Neural progenitor cell (in vitro differentiated cells): Measurements from ENCODE around the gene RNF7. TPM values are rescaled to one million over a fixed set of nuclear protein-coding genes. Genes with fewer than 3 reads are reported as not detected.

Experiments used
- DNase-seq: peaks from one replicate; pipeline ENCODE4 v3.0.0-alpha.2; 2016; ENCODE audit warnings: low spot score
- H2AFZ ChIP-seq: fragments of 200-600 bp; sonication (generic); replicated peaks from 2 replicates; pipeline ENCODE4 v1.6.1; 2016; ENCODE audit warnings: antibody characterized with exemption
- H3F3A ChIP-seq: fragments of 200-600 bp; sonication (generic); 2 replicates; pipeline ENCODE4 v1.6.1; 2016; ENCODE audit warnings: antibody characterized with exemption, low read depth
- H3K27ac ChIP-seq: fragments of 200-600 bp; sonication (generic); 2 replicates; pipeline ENCODE4 v1.5.1; 2016; ENCODE audit warnings: mild to moderate bottlenecking
- H3K27me3 ChIP-seq: fragments of 200-600 bp; sonication (generic); 2 replicates; pipeline ENCODE4 v1.6.1; 2016; ENCODE audit warnings: mild to moderate bottlenecking, moderate library complexity
- H3K36me3 ChIP-seq: fragments of 200-600 bp; sonication (generic); 2 replicates; pipeline ENCODE4 v1.5.1; 2016
- H3K4me1 ChIP-seq: fragments of 200-600 bp; sonication (generic); 2 replicates; pipeline ENCODE4 v1.6.1; 2016; ENCODE audit warnings: mixed run types
- H3K4me2 ChIP-seq: fragments of 200-600 bp; sonication (generic); 2 replicates; pipeline ENCODE4 v1.6.1; 2016
- H3K4me3 ChIP-seq: fragments of 200-600 bp; sonication (generic); 2 replicates; pipeline ENCODE4 v1.5.1; 2016
- H3K79me2 ChIP-seq: fragments of 200-600 bp; sonication (generic); 2 replicates; pipeline ENCODE4 v1.6.1; 2016; ENCODE audit warnings: low read depth
- H3K9ac ChIP-seq: fragments of 200-600 bp; sonication (generic); 2 replicates; pipeline ENCODE4 v1.6.1; 2016
- H3K9me3 ChIP-seq: fragments of 200-600 bp; sonication (generic); 2 replicates; pipeline ENCODE4 v1.5.1; 2016; ENCODE audit warnings: low read depth
- H4K20me1 ChIP-seq: fragments of 200-600 bp; sonication (generic); 2 replicates; pipeline ENCODE4 v1.6.1; 2016; ENCODE audit warnings: low read depth
- H3K27ac Mint-ChIP-seq: 3 replicates; pipeline ENCODE4 v1.8.0; 2021; ENCODE audit warnings: mixed read lengths
- H3K27me3 Mint-ChIP-seq: 2 replicates; pipeline ENCODE4 v1.8.0; 2022; ENCODE audit warnings: low read depth, mild to moderate bottlenecking, inconsistent platforms, moderate library complexity, mixed read lengths; ENCODE audit not compliant: insufficient read depth
- H3K36me3 Mint-ChIP-seq: 3 replicates; pipeline ENCODE4 v1.8.0; 2021; ENCODE audit warnings: mixed read lengths
- H3K4me1 Mint-ChIP-seq: 3 replicates; pipeline ENCODE4 v1.8.0; 2021; ENCODE audit warnings: mixed read lengths
- H3K4me3 Mint-ChIP-seq: 3 replicates; pipeline ENCODE4 v1.8.0; 2021; ENCODE audit warnings: mild to moderate bottlenecking, moderate library complexity, mixed read lengths
- H3K9me3 Mint-ChIP-seq: 3 replicates; pipeline ENCODE4 v1.8.0; 2020; ENCODE audit warnings: mixed read lengths
- CTCF ChIP-seq: fragments of 200-600 bp; sonication (generic); IDR thresholded peaks from 2 replicates; pipeline ENCODE4 v1.5.1; 2017; ENCODE audit warnings: antibody characterized with exemption, mild to moderate bottlenecking
- EZH2 ChIP-seq: fragments of 200-600 bp; sonication (generic); IDR thresholded peaks from 2 replicates; pipeline ENCODE4 v1.6.1; 2017; ENCODE audit warnings: antibody characterized with exemption, mild to moderate bottlenecking, moderate library complexity
- EZH2phosphoT487 ChIP-seq: fragments of 200-600 bp; sonication (generic); IDR thresholded peaks from 2 replicates; pipeline ENCODE4 v1.6.1; 2017; ENCODE audit warnings: antibody characterized with exemption
- total RNA-seq: library from RNA; depleted of rRNA; stranded (reverse); fragments of >200 nt; gene quantifications from 2 replicates; pipeline ENCODE4 v1.2.3, GENCODE V29; 2015; ENCODE audit warnings: low replicate concordance

The RNF7 gene
- total RNA-seq, 1 donor from 2014 or later: 105 TPM

- Histone ChIP-seq H3K4me2 (no peak overlapping the region), H3K79me2 (no peaks in the 10 kb centered on the region), H3F3A (no peaks in the 10 kb centered on the region), H3K9me3 (no peaks in the 10 kb centered on the region), H3K27ac (no peak overlapping the region), H4K20me1 (no peaks in the 10 kb centered on the region), H2AFZ (no peak overlapping the region), H3K27me3 (no peaks in the 10 kb centered on the region), H3K9ac (no peak overlapping the region), H3K4me3 (no peak overlapping the region), H3K4me1 (no peaks in the 10 kb centered on the region), H3K36me3 (no peaks in the 10 kb centered on the region)
- DNase-seq: no peak
- peak overlapping the region; percentile 39 for H3K27ac Mint-ChIP-seq
- peaks cover 9% of the 10 kb centered on the region for H3K4me1 Mint-ChIP-seq
- peaks cover 4% of the 10 kb centered on the region for H3K9me3 Mint-ChIP-seq
- H3K36me3 Mint-ChIP-seq: peaks cover 2% of the 10 kb centered on the region
- peaks cover 2% of the 10 kb centered on the region for H3K27me3 Mint-ChIP-seq
- TF ChIP-seq CTCF (no peak), EZH2 (no peak), EZH2phosphoT487 (no peak)
- no peak overlapping the region for H3K4me3 Mint-ChIP-seq
These were observed 40.1 kb downstream of the RNF7 start for GRCh38 chr3:141777957-141778813.

- TF ChIP-seq EZH2 (no peak), EZH2phosphoT487 (no peak), CTCF (no peak)
- H2AFZ ChIP-seq: no peak overlapping the region
- no peaks in the 10 kb centered on the region for H3F3A ChIP-seq
- no peaks in the 10 kb centered on the region for H3K27me3 ChIP-seq
- H3K9ac ChIP-seq: no peak overlapping the region
- no peaks in the 10 kb centered on the region for H3K9me3 ChIP-seq
- peaks cover 4% of the 10 kb centered on the region for H3K4me1 ChIP-seq
- no peak overlapping the region for H3K4me2 ChIP-seq
- Mint-ChIP-seq H3K9me3 (peaks cover 4% of the 10 kb centered on the region), H3K4me1 (peaks cover 9% of the 10 kb centered on the region), H3K4me3 (no peak overlapping the region), H3K27ac (no peak overlapping the region), H3K27me3 (peaks cover 2% of the 10 kb centered on the region), H3K36me3 (peaks cover 2% of the 10 kb centered on the region)
- H4K20me1 ChIP-seq: no peaks in the 10 kb centered on the region
- no peak for DNase-seq
- no peaks in the 10 kb centered on the region for H3K36me3 ChIP-seq
- no peaks in the 10 kb centered on the region for H3K79me2 ChIP-seq
- H3K27ac ChIP-seq: no peak overlapping the region
- H3K4me3 ChIP-seq: no peak overlapping the region
These were observed 41.6 kb downstream of the RNF7 start for GRCh38 chr3:141779667-141780066.

DNA sequence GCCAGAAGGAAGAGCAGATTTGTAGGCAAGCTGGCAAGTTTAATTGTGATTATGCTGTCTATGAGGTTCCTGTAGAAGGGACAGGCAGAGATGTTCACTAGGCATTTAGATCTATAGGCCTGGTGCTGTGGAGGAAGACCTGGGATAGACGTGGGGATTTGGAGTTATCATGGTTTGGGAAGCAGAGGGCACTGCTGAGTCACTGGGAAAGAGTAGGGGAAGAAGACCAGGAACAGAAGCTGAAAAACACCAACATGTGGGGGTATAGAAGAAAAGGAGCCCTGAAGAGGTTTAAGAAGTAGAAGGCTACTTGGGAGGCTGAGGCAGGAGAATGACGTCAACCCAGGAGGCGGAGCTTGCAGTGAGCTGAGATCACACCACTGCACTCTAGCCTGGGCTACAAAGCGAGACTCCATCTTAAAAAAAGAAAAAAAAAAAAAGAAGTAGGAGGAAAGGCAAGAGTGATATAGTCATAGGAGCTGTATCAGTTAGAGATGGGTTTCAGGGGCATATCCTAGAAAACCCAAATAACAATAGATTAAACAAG, 44.4 kb downstream of the RNF7 start:
- TF ChIP-seq EZH2: no peak
- TF ChIP-seq EZH2phosphoT487: no peak
- no peak for TF ChIP-seq CTCF
- Histone ChIP-seq H2AFZ (no peak overlapping the region), H4K20me1 (no peaks in the 10 kb centered on the region), H3K4me1 (peaks cover 4% of the 10 kb centered on the region), H3F3A (no peaks in the 10 kb centered on the region), H3K9me3 (no peaks in the 10 kb centered on the region), H3K4me2 (no peak overlapping the region), H3K27ac (no peak overlapping the region), H3K9ac (no peak overlapping the region), H3K79me2 (no peaks in the 10 kb centered on the region), H3K27me3 (no peaks in the 10 kb centered on the region), H3K36me3 (no peaks in the 10 kb centered on the region), H3K4me3 (no peak overlapping the region)
- no peak overlapping the region for H3K4me3 Mint-ChIP-seq
- H3K36me3 Mint-ChIP-seq: peaks cover 2% of the 10 kb centered on the region
- no peak for DNase-seq
- H3K9me3 Mint-ChIP-seq: peaks cover 4% of the 10 kb centered on the region
- H3K27ac Mint-ChIP-seq: peak overlapping the region; percentile 15
- peaks cover 5% of the 10 kb centered on the region for H3K4me1 Mint-ChIP-seq
- peaks cover 3% of the 10 kb centered on the region for H3K27me3 Mint-ChIP-seq
